Ascending aorta (tissue), 2 donors: ENCODE data around the gene SDK1. TPM values are rescaled to one million over a fixed set of nuclear protein-coding genes. Genes with fewer than 3 reads are reported as not detected.

Experiments used
- DNase-seq, 2 donors: peaks; one replicate each; pipeline ENCODE4 v3.0.0-alpha.2; 2019; ENCODE audit warnings: low spot score in 2 of 2
- H3K27ac ChIP-seq, 2 donors: fragments of 200-600 bp; sonication (generic); one replicate each; pipeline ENCODE4 v1.5.1; 2016 to 2017; ENCODE audit warnings: mild to moderate bottlenecking in 1 of 2
- H3K27me3 ChIP-seq: fragments of 200-600 bp; sonication (generic); one replicate; pipeline ENCODE4 v1.5.1; 2017
- H3K36me3 ChIP-seq, 2 donors: fragments of 200-600 bp; sonication (generic); one replicate each; pipeline ENCODE4 v1.5.1; 2016
- H3K4me1 ChIP-seq, 2 donors: fragments of 200-600 bp; sonication (generic); one replicate each; pipeline ENCODE4 v1.5.1; 2016 to 2017; ENCODE audit warnings: mild to moderate bottlenecking in 1 of 2
- H3K4me3 ChIP-seq, 2 donors: fragments of 200-600 bp; sonication (generic); one replicate each; pipeline ENCODE4 v1.5.1; 2016 to 2017; ENCODE audit warnings: mild to moderate bottlenecking in 1 of 2
- H3K9me3 ChIP-seq, 2 donors: fragments of 200-600 bp; sonication (generic); one replicate each; pipeline ENCODE4 v1.5.1; 2016
- CTCF ChIP-seq, 3 experiments: fragments of 200-600 bp in 2 of 3; fragments of 450-650 bp in 1 of 3; sonication (generic) in 2 of 3; IDR thresholded peaks; one replicate each; pipeline ENCODE4 v1.5.1; 2016 to 2019; ENCODE audit warnings: antibody characterized with exemption in 3 of 3, mild to moderate bottlenecking in 1 of 3, moderate library complexity in 1 of 3
- intact Hi-C: fragments of 100-400 bp; cut with DNase I; formaldehyde crosslinking; loops from one replicate; pipeline ENCODE4 v1.15.1; 2023
- total RNA-seq: library from RNA; depleted of rRNA; stranded (reverse); fragments of >200 nt; gene quantifications from one replicate; pipeline ENCODE4 v1.1.0, GENCODE V29; 2016

Gene SDK1
- total RNA-seq, 1 donor from 2014 or later, result 13.3 TPM

- Histone ChIP-seq H3K9me3 (no peaks in the 10 kb centered on the region), H3K36me3 (peaks cover 3 to 5% of the 10 kb centered on the region in 2 donors), H3K4me3 (no peak overlapping the region), H3K4me1 (no peaks in the 10 kb centered on the region), H3K27ac (no peak overlapping the region), H3K27me3 (no peaks in the 10 kb centered on the region)
- DNase-seq, result no peak
- TF ChIP-seq CTCF (IDR thresholded peaks at IDR 0.05), result no peak
- intact Hi-C loops, result no loop called here
These were observed 678.7 kb downstream of the SDK1 start for GRCh38 chr7:3979611-3980299.

- Histone ChIP-seq H3K4me3 (no peak overlapping the region), H3K27ac (no peak overlapping the region), H3K36me3 (peaks cover 0 to under 1% of the 10 kb centered on the region in 2 donors), H3K9me3 (no peaks in the 10 kb centered on the region), H3K27me3 (no peaks in the 10 kb centered on the region), H3K4me1 (no peaks in the 10 kb centered on the region)
- DNase-seq, result peak in 1 of 2 donors; percentile 21
- intact Hi-C loops, result no loop called here
- TF ChIP-seq CTCF (IDR thresholded peaks at IDR 0.05), result no peak
These were observed 679.2 kb downstream of the SDK1 start for GRCh38 chr7:3980300-3980643.

- intact Hi-C loops, result no loop called here
- Histone ChIP-seq H3K9me3 (no peaks in the 10 kb centered on the region), H3K27ac (no peak overlapping the region), H3K27me3 (no peaks in the 10 kb centered on the region), H3K36me3 (no peaks in the 10 kb centered on the region), H3K4me1 (no peaks in the 10 kb centered on the region), H3K4me3 (no peak overlapping the region)
- no peak for TF ChIP-seq CTCF (IDR thresholded peaks at IDR 0.05)
- DNase-seq, result peak in 1 of 2 donors; percentile 3
These were observed 680.2 kb downstream of the SDK1 start for GRCh38 chr7:3981281-3981680.

GRCh38 chr7:3984456-3984855 lies 683.4 kb downstream of the SDK1 start:
- DNase-seq, result peak in 1 of 2 donors; percentile 37
- H3K27me3 ChIP-seq, result no peaks in the 10 kb centered on the region
- no peak overlapping the region for H3K27ac ChIP-seq
- no peak overlapping the region for H3K4me3 ChIP-seq
- intact Hi-C loops, result no loop called here
- no peak for TF ChIP-seq CTCF (IDR thresholded peaks at IDR 0.05)
- no peaks in the 10 kb centered on the region for H3K9me3 ChIP-seq
- H3K4me1 ChIP-seq, result no peaks in the 10 kb centered on the region
- peaks cover 0 to 3% of the 10 kb centered on the region in 2 donors for H3K36me3 ChIP-seq

- no peak for TF ChIP-seq CTCF (IDR thresholded peaks at IDR 0.05)
- Histone ChIP-seq H3K36me3 (peaks cover 13 to 22% of the 10 kb centered on the region in 2 donors), H3K9me3 (peaks cover 0 to 4% of the 10 kb centered on the region in 2 donors), H3K4me1 (no peaks in the 10 kb centered on the region), H3K4me3 (no peak overlapping the region), H3K27me3 (no peaks in the 10 kb centered on the region), H3K27ac (no peak overlapping the region)
- no peak for DNase-seq
- intact Hi-C loops, result no loop called here
These were observed 685.9 kb downstream of the SDK1 start for GRCh38 chr7:3986927-3987326.
